GM12892 (cell line): ENCODE results near the gene ZDHHC11.
"Not testable (repeated sequence)": the region's sequence is repeated elsewhere in the genome, so short reads cannot be mapped to it uniquely, and the experiment has no call there.

Experiments used
- DNase-seq: peaks from one replicate; pipeline ENCODE4 v3.0.0; 2011; ENCODE audit not compliant: insufficient read length
- FAIRE-seq: peaks from 2 replicates; lab custom pipeline; 2011; peaks lifted over from hg19 to GRCh38; lab: Jason Lieb, UNC
- POLR2A ChIP-seq: IDR thresholded peaks from 2 replicates; pipeline ENCODE4 v1.6.1; 2011; ENCODE audit warnings: low read depth, low read length, control low read depth
- POLR2AphosphoS5 ChIP-seq: IDR thresholded peaks from 2 replicates; pipeline ENCODE4 v1.6.1; 2011; ENCODE audit warnings: low read depth, low read length, control low read depth
- TAF1 ChIP-seq: IDR thresholded peaks from 2 replicates; pipeline ENCODE4 v1.6.1; 2011; ENCODE audit warnings: low read depth, mild to moderate bottlenecking, control low read depth, low read length, borderline replicate concordance

Gene ZDHHC11

DNA sequence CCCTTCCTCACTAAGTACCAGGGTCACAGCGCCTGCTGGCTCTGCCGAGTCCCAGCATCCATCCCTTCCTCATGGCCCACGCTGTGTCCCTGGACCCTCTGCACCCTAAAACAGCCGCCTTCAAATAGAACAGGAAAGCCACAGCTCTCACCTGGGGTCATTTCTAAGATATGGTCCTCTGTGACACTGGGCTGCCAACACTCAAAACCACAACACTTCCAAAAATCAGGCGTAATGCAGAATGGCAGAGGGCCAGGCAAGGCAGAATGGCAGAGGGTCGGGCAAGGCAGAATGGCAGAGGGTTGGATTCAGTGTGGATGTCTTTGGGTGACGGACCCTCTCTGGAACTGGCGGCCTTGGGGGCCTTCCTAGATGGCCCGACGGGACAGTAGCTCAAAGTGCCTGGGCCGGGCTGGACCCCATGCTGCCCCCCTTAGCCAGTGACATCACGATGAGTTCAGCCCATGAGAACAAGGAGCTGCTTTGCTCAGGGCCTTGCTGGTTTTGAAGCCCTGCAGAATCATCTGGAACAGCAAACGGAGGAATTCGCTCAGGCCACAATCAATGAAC lies 101.6 kb downstream of the ZDHHC11 start:
- TF ChIP-seq POLR2AphosphoS5 (no peak), TAF1 (no peak), POLR2A (no peak)
- no peak for FAIRE-seq
- DNase-seq: no peak

DNA sequence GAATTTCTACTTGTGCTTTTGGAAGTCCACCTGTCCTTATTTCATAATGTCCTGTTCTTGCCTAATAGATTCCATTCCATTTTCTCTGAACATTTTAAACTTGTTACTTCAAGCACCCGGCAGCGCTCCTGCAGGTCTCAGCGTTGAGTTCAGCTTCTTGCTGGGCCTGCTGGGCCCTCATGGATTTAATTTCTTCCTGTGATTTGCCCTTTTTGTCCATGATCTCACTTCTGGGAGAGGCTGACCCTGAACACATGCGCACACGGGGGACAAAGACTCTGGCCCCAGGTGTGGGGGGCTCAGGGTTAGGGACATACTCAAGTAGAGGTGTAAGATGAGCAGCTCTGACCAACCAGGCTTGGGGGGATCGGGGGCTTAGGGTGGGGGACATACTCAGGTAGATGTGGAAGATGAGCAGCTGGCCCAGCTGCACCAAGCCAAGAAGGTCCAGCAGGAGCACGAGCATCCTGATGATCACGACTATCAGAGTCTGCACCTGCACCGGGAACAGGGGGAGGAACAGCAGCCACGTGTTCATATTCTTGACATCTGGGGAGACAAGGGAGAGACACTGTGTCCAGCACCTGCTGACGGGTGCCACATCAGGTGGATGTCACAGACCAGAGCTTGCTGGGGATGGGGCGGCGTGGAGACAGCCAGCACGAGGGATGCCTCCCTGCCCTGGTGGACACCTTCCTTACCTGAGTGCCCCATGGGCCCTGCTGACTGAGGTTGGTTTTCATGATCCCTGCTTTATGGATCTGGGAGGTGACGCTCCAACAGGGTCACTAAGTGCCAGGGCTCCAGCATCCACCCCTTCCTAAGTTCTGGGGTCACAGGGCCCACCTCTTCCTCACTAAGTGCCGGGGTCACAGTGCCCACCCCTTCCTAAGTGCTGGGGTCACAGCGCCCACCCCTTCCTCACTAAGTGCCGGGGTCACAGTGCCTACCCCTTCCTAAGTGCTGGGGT lies 102.5 kb downstream of the ZDHHC11 start:
- DNase-seq, FAIRE-seq: not testable (repeated sequence)

DNA sequence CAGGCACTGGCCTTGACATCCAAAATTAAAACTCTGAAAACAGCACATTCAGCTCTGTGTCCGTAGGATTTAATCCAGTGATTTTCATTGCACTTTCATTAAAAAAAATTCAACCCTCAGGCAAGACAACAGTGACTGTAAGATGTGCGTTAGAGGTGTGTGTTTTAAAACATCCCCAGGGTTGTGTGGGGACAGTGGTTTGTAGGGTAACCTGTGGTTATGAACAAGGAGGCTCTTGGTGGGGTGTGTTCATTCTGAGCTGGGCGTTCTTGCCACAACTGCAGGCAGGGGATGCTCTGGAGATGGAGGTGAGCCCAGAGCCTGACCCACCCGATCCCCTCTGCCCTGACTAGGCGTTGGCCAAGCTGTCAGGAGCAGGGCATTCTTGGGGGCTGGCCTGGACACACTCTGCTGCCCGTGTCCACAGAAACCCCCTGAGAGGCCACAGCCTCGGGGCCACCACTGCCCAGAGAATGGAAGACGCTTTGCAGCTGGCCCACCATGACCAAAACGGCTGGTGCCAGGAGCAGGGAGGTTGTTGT lies 103.4 kb downstream of the ZDHHC11 start:
- not testable (repeated sequence) for FAIRE-seq

DNA sequence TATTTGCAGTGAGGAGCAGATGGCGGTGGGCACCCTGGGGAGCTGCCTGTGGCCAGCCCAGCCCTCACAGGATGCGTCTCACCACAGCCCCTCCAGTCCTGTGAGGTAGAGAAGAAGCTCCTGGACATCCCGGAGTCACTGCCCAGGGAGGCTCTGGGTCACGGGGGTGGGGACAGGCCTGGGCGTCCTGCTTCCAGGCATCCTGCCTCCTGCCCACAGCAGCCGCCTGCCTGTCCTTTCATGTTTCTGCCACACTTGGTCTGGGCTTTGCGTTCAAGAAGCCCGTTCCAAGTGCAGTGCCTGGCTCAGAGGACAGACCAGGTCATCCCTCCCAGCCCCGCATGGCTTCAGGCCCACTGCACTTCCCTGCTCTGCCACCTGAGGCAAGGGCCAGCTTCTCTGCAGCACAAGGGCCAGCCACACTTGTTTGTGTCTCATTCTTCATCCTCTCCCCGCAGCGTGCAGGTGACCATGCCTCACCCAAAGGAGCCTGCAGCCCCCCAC lies 104.5 kb downstream of the ZDHHC11 start:
- FAIRE-seq: no peak
- no peak for DNase-seq
- TF ChIP-seq POLR2A: no peak
- no peak for TF ChIP-seq POLR2AphosphoS5
- no peak for TF ChIP-seq TAF1

More for the DNA sequence above, 103.4 kb downstream of the ZDHHC11 start:
- not testable (repeated sequence) for DNase-seq
